SU-DHL-6 (cell line): ENCODE results near the gene IMPDH2.

Experiments used
- H2AFZ ChIP-seq: fragments of 200-600 bp; sonication (generic); 2 replicates; pipeline ENCODE4 v1.6.1; 2014; ENCODE audit warnings: low read depth, mild to moderate bottlenecking, moderate library complexity, mixed read lengths, antibody characterized with exemption, low read length; ENCODE audit not compliant: severe bottlenecking
- H3F3A ChIP-seq: fragments of 200-600 bp; shearing (Covaris generic); 2 replicates; pipeline ENCODE4 v1.6.0; 2016; ENCODE audit warnings: antibody characterized with exemption, mild to moderate bottlenecking; ENCODE audit not compliant: insufficient read depth
- H3K27ac ChIP-seq: fragments of 200-600 bp; sonication (generic); 2 replicates; pipeline ENCODE4 v1.5.1; 2016; ENCODE audit warnings: low read depth, mild to moderate bottlenecking, low read length, moderate library complexity, mixed read lengths
- H3K27me3 ChIP-seq: fragments of 200-600 bp; sonication (generic), shearing (Covaris generic); 2 replicates; pipeline ENCODE4 v1.6.0; 2014; ENCODE audit warnings: mild to moderate bottlenecking, low read length
- H3K36me3 ChIP-seq: fragments of 200-600 bp; sonication (generic); 2 replicates; pipeline ENCODE4 v1.6.1; 2014; ENCODE audit warnings: mild to moderate bottlenecking, low read length, mixed read lengths
- H3K4me2 ChIP-seq: fragments of 300-600, 200-600 bp; shearing (Covaris generic), sonication (generic); 2 replicates; pipeline ENCODE4 v1.6.0; 2014; ENCODE audit warnings: low read length, low read depth, mild to moderate bottlenecking; ENCODE audit not compliant: poor library complexity, severe bottlenecking
- H3K4me3 ChIP-seq: fragments of 200-600 bp; sonication (generic); 2 replicates; pipeline ENCODE4 v1.5.1; 2014; ENCODE audit warnings: antibody characterized with exemption, low read length, mild to moderate bottlenecking, mixed read lengths; ENCODE audit not compliant: insufficient read depth, poor library complexity, severe bottlenecking
- H3K79me2 ChIP-seq: fragments of 200-600 bp; sonication (generic); 2 replicates; pipeline ENCODE4 v1.6.1; 2014; ENCODE audit warnings: mild to moderate bottlenecking, low read length, moderate library complexity; ENCODE audit not compliant: insufficient read depth
- H3K9ac ChIP-seq: fragments of 200-600 bp; sonication (generic); 2 replicates; pipeline ENCODE4 v1.7.0; 2014; ENCODE audit warnings: mild to moderate bottlenecking, low read length
- H3K9me2 ChIP-seq: fragments of 200-600 bp; sonication (generic); replicated peaks from 2 replicates; pipeline ENCODE4 v1.6.1; 2014; ENCODE audit warnings: low read length; ENCODE audit not compliant: insufficient read depth
- H3K9me3 ChIP-seq: fragments of 200-600 bp; sonication (generic); 2 replicates; pipeline ENCODE4 v1.6.1; 2014; ENCODE audit warnings: low read length, mixed read lengths; ENCODE audit not compliant: insufficient read depth
- H4K20me1 ChIP-seq: fragments of 200-600 bp; sonication (generic); 2 replicates; pipeline ENCODE4 v1.6.1; 2014; ENCODE audit warnings: low read depth, mild to moderate bottlenecking, antibody characterized with exemption, low read length, moderate library complexity, mixed read lengths
- CTCF ChIP-seq: fragments of 200-600 bp; sonication (generic); IDR thresholded peaks from one replicate; pipeline ENCODE4 v1.5.1; 2017; ENCODE audit warnings: antibody characterized with exemption, mild to moderate bottlenecking, low read length, moderate library complexity; ENCODE audit not compliant: insufficient read depth, poor library complexity, severe bottlenecking
- EZH2phosphoT487 ChIP-seq: fragments of 200-600 bp; sonication (generic), shearing (Covaris generic); conservative IDR thresholded peaks from 2 replicates; pipeline ENCODE4 v1.6.1; 2018; ENCODE audit warnings: mild to moderate bottlenecking, antibody characterized with exemption, low read length, moderate library complexity, mixed read lengths

Gene IMPDH2

GRCh38 chr3:48991851-48992545 is 37.2 kb downstream of the IMPDH2 start:
- peak overlapping the region; percentile 65 for H3K27ac ChIP-seq
- TF ChIP-seq CTCF (no peak), EZH2phosphoT487 (no peak)
- no peaks in the 10 kb centered on the region for H4K20me1 ChIP-seq
- H3K4me3 ChIP-seq = peak overlapping the region; percentile 60
- H3K79me2 ChIP-seq = peaks cover 20% of the 10 kb centered on the region
- no peaks in the 10 kb centered on the region for H3K9me2 ChIP-seq
- H3F3A ChIP-seq = 0 out of 2 replicates have a peak, but pooled peaks cover under 1% of the 10 kb centered on the region
- no peaks in the 10 kb centered on the region for H3K9me3 ChIP-seq
- H3K36me3 ChIP-seq = no peaks in the 10 kb centered on the region
- peak overlapping the region; percentile 76 for H3K4me2 ChIP-seq
- no peaks in the 10 kb centered on the region for H3K27me3 ChIP-seq
- H3K9ac ChIP-seq = peak overlapping the region; percentile 70
- no peak overlapping the region for H2AFZ ChIP-seq

GRCh38 chr3:48990636-48991469 is 38.3 kb downstream of the IMPDH2 start:
- Histone ChIP-seq H2AFZ (peak overlapping the region; percentile 64), H3K27me3 (no peaks in the 10 kb centered on the region)

More at GRCh38 chr3:48990636-48991469, 38.3 kb downstream of the IMPDH2 start:
- H3K79me2 ChIP-seq = peaks cover 20% of the 10 kb centered on the region
- H3K9me2 ChIP-seq = no peaks in the 10 kb centered on the region
- TF ChIP-seq EZH2phosphoT487 (no peak), CTCF (no peak)
- H3K4me2 ChIP-seq = peak overlapping the region; percentile 76
- peak overlapping the region; percentile 65 for H3K27ac ChIP-seq
- no peaks in the 10 kb centered on the region for H3K36me3 ChIP-seq
- peak overlapping the region; percentile 70 for H3K9ac ChIP-seq
- H3F3A ChIP-seq = peaks cover 6% of the 10 kb centered on the region; the same call in 1 of the 2 replicates
- peak overlapping the region; percentile 60 for H3K4me3 ChIP-seq
- H4K20me1 ChIP-seq = no peaks in the 10 kb centered on the region
- H3K9me3 ChIP-seq = no peaks in the 10 kb centered on the region
